HG03354 (cell line): ENCODE measurements around the gene PROSER2.
"Not testable (repeated sequence)": the region's sequence is repeated elsewhere in the genome, so short reads cannot be mapped to it uniquely, and the experiment has no call there.

Experiments used
- ATAC-seq: cut with Tn5 transposase; IDR thresholded peaks from one replicate; pipeline ENCODE4 v1.9.1; 2021; ENCODE audit warnings: mild to moderate bottlenecking; ENCODE audit not compliant: unreplicated experiment, poor library complexity, severe bottlenecking

The PROSER2 gene

DNA sequence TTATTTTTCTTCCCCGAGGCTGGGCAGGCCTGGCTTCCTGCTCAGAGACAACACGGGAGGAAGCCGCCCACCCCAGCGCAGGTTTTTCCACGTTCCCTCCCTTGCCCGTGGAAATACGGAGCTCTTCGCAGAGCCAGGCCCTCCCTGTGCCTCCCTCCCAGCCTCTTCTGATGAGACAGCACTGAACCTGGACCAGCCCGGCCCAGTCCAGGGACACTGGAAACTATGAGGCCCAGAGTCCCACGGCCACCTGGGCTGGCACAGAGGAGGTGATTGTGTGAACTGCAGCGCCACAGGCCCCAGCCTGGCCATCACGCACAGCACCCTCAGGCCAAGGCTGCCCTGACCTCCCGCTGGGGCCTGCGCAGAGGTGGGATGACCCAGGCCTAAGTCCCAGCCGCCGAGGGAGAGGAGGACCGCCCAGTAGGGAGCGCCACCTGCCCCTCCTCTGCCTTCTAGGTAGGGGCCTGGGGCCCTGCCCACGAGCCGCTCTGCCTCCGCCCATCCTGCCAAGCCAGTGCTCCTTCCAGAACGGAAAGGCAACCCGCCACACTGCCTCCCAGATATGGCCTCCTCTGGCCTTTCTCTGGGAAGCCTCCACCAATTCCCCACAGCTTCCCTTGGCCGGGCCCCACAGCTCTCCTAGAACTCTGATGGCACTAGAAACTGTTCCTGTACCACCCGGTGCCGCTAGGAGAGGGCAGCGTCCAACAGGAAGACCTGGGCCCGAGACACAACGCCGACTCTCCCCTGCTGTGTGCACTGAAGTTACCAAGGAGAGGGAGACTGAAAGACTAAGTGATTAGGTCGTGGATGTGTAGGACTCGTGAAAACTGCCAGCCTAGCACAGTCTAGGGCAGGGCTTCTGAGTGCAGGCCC lies 57.2 kb downstream of the PROSER2 start:
- ATAC-seq, result no peak

DNA sequence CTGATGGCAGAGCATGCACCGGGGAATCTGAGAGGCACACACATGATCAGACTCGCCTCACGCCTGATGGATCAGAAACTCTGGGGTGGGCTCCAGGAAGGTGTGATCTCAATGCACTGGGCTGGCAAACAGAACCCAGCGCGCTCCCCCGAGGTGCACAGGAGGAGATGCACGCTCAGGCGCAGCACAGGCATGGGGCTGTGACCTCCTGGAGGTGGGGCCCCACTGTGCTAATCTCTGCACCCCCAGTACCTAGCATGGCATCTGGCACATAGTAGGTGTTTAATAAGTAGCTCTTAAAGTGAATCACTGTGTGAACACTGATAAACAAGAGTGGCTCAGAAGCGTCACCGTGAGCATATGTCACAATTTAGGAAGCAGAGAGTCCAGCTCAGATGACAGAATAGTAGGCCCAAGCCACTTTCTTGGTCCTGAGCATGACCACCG lies 57.9 kb downstream of the PROSER2 start:
- ATAC-seq, result no peak

DNA sequence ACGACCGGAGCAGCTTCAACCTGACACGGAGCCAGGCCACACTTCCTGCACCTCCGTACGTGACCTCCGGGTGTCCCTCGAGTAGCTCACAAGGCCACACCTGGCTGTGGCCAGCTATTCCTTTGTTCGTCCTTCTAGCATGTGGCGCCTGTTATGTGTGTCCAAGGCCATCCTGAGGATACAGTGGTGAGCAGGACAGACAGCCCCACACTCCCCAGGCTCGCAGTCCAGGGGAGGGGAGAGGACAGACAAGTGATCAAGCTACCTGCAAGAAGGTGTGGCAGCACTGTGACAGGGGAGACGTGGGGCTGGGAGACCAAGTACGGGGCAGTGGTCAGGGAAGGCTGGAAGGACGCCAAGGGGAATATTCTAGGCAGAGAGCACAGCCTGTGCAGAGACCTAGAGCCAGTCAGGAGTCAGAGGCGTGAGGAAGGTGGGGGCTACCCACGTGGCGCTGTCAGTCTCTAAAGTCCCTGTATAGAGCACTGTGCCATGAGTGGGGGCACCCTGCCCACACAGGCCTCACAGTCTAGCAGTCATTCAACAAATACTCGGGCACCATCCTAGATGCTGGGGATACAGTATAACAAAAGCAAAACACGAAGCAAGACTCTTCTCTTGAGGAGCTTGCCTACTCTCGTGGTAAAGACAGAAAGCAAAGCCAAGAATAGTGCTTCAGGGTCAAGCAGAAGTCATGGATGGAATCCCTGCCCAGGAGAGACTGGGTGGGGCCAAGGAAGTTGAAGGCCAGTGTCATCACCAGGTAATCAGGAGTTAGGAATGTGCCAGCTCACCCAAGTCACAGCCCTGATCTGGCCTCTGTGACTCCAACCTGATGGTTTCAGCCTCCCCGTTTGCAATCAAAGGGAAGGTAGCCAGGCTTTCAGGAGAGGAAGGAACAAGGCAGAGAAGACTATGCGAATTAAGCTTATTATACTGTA lies 58.6 kb downstream of the PROSER2 start:
- no peak for ATAC-seq

DNA sequence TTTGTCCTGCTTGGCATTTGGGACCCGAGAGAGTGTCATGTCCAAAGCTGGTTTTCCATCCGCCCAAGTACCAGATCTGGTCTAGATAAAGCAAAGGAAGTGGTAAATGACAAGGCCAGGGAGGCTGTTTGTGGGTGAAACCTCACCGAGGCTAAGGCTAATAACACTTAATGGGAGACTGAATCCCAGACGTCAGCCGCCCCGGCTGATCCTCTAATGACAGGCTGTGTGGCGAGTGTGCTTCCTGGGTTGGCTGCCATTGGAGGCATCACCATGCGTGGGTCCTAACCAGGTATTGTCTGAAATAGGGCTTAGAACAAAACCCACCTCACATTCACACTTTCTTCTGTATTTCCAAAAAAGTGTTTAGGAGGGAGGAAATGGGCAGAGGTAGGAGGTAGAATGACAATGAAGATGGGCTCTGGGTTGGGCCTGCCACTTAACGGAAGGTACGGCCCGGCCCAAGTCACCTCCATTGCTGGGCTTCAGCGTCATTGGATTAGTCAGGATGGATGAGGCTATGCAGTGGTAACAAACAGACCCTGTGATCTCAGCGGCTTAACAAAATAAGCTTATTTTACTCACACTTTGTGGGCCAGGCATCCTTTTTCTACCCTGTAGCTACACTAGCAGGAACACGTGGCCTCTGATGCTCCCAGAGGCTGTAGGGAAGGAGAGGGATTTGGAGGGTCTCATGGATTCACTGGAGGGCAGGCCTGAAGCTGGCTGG lies 59.7 kb downstream of the PROSER2 start:
- no peak for ATAC-seq

DNA sequence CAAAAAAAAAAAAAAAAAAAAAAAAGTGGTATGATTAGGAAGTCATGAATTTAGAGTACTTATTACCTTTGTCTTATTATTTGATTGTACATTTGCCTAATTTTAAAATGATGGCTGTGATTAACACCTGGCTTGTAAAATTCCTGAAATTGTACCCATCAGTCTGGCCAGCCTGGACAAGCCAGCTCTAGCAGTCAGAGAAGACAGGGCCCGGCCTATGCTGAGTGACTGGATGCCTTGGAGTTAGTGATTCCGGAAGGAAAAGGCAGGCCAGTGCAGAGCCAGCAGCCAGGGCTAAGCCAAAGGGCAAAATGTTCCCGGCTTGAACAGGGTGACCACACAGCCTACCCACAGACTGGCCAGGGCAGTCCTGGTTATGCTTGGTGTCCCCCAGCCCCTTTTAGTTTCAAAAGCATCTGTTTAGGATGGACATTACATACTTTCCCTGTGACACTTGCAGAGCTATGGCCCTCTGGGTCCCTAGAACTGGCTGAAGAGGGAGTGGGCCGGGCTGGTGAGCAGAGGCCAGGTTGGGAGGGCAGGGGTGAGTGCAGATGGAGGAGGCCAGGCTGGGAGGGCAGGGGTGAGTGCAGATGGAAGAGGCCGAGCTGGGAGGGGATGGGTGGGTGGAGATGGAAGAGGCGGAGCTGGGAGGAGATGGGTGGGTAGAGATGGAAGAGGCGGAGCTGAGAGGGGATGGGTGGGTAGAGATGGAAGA lies 61.7 kb downstream of the PROSER2 start:
- ATAC-seq, result no peak

DNA sequence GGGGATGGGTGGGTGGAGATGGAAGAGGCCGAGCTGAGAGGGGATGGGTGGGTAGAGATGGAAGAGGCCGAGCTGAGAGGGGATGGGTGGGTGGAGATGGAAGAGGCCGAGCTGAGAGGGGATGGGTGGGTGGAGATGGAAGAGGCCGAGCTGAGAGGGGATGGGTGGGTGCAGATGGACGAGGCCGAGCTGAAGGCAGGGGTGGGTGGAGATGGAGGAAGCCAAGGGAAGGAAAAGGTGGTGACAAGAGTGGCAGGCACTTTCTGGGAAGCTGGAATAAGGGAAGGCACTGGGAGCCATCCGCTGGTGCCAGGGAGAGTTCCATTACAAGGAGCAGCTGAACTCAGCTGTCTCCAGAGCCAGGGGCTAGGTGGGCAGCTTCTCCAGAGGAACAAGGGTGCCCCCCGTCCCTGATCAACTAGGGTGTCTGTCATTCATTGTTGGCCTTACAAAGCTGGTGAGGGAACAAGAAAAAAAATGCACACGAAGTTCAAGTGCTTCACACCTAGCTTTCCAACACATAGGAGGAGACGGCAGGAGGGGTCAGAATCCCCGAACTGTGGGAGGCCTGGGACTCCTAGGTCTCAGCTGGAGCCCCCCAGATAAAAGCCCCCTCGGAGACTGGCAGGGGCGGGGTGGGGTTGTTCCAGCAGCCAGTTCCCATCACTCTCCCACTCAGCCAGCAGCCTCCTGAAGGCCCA lies 62.4 kb downstream of the PROSER2 start:
- no peak for ATAC-seq

DNA sequence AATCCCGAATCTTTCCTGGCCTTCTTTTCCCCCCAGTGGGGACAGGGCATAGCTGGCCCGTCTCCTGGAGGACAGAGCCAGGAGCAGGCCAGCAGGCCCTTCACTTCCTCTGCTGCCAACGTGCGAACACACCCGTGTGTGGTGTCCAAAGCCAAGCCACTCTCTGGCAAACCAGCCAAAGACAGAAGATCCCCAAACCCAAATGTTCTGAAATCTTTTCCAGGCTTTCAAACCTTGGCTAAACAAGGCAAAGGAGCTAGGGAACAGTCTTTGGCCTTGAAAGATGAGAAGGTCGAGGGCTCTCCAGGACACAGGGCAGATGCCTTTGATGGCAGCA lies 63.0 kb downstream of the PROSER2 start:
- ATAC-seq, result no peak

DNA sequence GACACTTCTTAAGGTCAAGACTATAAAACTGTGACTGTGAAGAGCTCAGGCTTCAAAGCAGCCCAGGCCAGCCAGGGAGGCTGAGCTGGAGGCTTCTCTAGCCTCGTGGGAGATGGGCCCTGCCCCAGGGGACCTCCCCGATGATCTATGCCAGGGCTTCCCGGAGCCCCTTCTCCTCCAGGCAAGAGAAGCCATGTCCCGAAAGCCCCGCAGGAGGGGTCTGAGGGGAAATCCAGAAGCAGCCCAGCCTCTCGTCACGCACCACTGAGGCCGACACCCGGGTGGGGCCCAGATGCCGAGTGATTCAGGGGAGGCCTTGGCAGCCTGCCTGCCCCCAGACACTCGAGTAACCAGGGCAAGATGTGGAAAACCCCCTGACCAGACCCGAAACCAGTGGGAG lies 63.7 kb downstream of the PROSER2 start:
- ATAC-seq, result no peak

DNA sequence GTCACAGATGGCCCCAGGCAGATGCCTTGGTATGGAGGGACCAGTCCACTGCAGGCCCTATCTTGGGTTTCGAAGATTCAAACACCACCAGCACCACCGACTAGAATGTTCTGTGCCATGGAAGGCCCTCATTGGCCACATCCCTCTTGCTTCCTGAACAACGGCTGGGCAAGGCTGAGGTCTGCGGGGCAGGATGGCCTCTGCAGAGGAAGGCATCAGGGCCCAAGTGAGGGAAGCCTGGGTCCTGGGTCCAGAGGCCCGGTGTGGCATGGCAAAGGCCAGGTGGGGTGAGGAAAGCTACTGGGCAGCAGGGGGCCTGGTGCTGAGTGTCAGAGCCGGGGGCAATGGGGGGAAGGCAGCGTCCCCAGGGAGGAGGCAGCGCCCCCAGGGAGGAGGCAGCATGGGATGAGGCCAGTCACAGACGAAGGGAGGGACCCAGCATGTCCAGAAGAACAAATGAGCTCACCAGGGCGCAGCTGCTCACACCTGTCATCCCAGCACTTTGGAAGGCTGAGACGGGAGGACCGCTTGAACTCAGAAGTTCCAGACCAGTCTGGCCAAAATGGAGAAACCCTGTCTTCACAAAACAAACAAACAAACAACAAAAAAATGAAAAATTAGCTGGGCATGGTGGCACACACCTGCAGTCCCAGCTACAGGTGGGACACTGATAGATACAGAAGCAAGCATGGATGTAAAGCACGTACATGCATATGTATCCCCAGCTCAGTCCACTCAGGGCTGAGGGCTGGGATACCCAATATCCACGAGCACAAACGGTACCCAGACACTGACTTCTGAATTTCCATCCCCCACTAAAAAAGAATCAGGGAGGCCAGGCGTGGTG lies 64.4 kb downstream of the PROSER2 start:
- no peak for ATAC-seq

DNA sequence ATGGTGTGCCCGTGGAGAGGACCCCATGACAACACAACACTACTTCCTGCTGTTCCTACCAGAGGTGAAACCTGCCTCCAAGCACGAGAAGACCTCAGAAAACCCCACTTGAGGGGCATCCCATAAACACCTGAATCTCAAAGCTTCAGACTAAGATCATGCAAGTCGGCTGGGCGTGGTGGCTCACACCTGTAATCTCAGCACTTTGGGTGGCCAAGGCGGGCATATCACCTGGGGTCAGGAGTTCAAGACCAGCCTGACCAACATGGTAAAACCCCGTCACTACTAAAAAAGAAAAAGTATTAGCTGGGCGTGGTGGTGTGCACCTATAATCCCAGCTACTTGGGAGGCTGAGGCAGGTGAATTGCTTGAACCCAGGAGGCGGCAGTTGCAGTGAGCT lies 66.1 kb downstream of the PROSER2 start:
- ATAC-seq, result not testable (repeated sequence)

DNA sequence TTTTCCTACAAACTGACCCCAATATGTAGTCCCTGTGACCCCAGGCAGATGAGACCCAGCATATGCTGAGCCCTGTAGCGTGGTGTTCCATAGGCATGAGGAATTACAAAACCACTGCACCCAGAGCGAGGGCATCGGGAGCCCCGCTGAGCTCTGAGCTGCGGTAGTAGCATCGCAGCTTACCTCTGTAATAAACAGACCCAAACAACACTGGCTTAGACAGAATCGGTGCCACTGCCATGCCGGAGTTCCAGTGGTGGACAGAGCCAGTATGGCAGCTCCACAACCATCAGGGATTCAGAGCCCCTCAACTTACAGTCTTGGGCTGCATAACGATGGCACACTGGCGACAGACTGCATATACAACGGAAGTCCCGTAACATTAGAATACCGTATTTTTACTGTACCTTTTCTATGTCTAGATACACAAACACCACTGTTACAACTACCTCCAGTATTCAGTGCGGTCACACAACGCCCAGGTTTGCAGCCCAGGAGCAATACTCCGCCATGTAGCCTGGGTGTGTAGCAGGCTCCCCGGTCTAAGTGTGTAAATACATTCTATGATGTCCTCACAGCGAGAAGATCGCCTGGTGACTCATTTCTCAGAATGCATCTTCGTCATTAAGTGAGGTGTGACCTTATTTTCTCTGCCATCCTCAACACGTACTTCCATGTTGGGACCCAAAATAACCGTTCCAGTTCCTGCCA lies 68.8 kb downstream of the PROSER2 start:
- ATAC-seq, result no peak

DNA sequence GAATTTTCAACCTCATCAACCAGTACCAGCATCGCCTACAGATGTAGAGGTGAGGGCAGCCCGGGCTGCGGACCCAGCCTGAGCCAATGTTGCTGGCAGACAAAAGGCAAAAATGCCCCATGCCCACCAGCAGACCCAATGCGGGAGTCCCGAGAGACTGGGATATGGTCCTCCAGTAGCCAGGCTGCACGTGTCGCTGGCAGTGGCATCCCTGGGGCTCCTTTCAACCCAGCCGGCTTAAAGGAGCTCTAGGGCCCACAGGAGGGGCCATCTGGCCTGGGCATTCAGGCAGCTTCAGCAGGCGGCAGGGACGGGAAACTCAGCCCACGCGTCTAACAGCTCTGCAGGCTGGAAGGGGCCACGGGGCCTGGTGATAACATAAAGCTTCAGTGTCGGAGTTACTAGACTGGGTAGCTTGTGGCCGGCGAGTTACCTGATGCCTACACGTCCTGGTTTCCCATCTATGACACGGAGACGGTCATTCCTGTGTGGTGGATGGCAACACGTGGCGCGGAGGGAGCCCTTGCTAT lies 70.7 kb downstream of the PROSER2 start:
- no peak for ATAC-seq

DNA sequence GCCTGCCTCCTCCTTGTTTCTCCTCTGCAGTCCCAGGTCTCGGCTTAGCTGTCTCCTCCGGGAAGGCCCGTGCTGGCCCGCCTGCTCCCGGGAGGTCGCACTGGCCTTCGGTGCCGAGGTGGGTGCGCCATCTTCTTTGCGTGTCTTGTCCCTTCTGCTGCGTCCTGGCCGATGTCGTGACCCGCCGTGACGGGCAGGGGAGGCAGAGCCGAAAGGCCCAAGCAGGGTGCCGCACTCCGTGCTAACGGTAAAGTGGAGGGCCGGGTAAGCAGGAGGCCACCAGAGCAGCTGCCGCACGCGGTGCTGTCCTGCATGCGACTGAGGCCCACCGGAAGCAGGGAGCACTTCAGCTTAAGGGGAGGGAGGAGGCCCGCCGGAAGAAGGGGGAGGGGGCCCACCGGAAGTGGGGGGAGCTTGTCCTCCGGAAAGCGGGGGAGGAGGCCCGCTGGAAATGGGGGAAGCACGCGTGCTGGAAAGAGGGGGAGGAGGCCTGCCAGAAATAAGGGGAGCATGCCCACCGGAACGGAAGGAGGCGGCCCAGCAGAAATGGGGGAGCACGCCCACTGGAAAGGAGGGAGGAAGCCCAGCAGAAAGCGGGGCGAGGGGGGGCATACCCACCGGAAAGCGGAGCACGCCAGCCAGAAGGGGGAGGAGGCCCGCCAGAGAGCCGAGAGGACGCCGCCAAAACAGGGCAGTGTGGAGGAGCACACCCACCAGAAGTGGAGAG lies 71.4 kb downstream of the PROSER2 start:
- ATAC-seq, result no peak

DNA sequence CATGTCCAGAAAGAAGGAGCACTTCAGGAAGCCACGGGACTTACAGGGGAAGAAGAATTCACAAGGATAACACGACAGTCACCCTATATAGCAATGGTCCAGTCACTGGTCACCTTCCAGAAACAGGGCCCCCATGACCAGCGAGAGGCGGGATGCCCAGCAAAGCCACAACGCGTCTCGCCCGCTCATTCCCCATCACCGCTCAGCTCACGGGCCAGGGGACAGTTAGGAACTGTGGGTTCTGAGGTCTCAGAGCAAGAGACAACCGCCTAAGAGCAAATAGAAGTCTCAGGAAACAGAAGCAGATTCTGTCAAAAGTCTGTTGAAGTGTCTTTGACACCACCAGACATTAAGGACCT lies 71.9 kb downstream of the PROSER2 start:
- ATAC-seq, result no peak

DNA sequence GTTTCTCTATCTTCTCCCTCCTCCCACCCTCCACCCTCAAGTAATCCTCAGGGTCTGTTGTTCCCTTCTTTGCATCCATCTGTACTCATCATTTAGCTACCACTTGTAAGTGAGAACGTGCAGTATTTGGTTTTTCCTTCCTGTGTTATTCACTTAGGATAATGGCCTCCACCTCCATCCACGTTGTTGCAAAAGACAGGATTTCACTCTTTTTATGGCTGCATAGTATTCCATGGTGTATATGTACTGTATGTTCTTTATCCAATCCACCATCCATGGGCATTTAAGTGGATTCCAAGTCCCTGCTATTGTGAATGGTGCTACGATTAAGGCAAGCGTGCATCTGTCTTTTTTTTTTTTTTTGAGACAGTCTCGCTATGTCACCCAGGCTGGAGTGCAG lies 72.4 kb downstream of the PROSER2 start:
- ATAC-seq, result no peak

DNA sequence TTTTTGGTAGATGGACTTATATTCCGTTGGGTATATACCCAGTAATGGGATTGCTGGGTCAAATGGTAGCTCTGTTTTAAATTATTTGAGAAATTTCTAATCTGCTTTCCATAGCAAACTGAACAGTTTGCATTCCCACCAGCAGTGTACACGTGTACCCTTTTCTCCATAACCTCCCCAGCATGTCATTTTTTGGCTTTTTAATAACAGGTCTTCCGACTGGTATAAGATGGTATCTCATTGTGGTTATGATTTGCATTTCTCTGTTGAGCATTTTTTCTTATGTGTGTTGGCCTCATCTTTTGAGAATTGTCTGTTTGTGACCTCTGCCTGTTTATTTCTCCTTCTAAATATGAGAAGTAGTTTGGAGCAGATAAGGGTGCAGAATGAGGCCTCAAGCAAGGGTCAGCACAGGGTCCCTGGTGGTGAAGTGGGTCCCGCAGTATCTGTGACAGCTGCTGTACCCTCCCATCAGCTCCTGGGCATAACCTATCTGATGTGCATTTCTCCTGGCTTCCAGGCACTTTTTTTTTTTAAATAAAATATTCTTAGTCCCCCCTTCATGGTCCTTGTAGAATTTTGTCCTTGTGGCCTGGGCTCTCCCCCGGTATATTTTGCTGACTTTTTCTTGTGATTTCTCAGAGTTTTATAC lies 73.5 kb downstream of the PROSER2 start:
- ATAC-seq, result no peak
